TTC549 (cell line): ENCODE measurements around the gene IPO13.

Experiments used
- FAIRE-seq: peaks from 2 replicates; lab custom pipeline; 2012; peaks lifted over from hg19 to GRCh38; lab: Jason Lieb, UNC

IPO13 gene

DNA sequence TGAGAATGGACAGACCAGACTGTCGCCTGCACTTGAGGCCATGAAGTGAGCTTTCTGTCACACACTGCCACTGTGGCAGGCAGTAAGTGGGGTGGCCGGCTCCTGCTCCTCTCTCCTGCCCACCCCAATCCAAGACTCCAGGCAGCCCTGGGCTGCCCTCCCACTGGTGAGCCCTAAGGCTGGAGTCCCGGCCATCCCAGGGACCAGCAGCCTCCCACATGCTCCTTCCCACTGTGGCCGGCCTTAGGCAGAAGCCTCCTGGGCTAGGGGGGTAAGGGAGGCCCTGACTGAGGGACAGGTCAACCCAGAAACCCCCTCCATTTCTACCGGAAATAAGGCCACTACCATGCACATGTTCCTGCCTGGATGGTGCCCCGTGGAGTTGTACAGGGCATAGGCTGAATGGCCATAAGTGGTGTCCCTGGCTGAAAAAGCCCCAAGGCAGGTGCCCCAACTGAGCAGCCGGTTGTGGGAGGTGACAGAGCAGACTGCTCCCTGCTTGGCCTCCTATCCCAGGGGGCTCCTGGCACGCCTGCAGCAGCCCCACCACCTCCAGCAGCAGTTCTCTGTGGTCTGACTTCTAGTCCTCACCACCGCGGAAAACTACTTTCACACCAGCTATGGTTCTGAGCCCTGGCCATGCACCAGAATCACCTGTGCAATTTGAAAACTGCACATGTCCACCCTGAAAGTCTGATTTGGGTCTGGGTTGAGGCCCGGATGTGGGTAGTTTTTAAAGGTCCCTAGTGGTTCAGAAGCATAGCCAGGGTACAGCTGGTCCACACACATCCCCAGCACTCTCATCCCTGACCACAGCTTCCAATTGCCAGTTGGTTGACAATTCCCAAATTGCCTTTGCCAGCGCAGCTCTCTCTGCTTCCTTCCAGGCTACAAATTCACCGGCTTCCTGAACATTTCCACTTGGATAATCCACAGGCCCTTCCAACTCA is 14.8 kb upstream of the IPO13 start:
- no peak for FAIRE-seq

DNA sequence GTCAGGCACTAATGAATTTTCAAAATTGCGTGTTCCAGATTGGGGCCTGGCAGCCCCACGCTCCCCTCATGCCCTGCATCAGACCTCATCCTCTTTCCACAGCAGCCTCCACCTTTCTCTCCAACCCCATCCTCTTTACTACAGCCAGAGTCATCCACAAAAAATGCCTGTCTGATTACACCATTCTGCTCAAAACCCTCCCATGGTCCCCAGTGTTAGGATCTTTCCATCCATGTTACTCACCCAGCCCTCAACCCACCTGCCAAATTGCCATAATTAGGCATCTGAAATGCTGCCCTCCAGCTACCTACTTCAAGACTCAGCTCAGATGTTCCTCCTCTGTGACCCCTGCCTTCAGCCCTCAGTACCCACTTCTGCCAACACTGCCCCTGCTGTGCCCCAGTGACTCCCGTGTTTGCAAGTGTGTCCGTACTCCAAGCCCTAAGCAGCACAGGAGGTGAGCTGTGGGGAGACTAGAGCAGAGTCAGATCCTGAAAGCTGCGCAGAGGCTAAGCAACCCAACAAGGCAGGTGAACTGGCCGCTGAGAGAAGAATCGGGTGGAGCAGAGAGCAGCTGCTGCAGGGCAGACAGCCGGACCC is 13.9 kb upstream of the IPO13 start:
- FAIRE-seq, result no peak

DNA sequence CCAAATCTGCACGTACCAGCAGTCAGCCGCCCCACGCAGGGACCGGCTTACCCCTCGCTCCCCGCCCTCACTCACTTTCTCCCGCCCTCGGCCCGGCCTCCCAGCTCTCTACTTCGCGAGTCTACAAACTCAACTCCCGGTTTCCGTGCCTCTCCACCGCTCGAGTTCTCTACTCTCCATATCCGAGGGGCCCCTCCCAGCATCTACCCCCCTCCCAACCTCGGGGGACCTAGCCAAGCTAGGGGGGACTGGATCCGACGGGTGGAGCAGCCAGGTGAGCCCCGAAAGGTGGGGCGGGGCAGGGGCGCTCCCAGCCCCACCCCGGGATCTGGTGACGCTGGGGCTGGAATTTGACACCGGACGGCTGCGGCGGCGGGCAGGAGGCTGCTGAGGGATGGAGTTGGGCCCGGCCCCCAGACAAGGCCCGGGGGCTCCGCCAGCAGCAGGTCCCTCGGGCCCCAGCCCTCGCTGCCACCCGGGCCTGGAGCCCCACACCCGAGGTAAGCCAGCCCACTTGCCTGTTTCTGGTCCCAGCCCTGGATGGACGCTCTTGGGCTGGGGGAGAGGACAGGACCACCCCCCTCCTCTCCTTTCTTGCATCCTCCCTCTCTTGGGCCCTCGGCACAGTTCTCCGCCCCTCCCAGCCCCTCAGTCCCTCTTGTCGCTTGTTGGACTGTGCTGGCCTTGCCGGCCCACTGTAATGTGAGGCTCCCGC is 13.2 kb upstream of the IPO13 start, which contains the start of gene ARTN:
Gene ARTN, plus strand, starts transcription at position 416 of the 715 bp plus-strand sequence. CDS start 1,856 bp downstream, outside the sequence.
- no peak for FAIRE-seq

DNA sequence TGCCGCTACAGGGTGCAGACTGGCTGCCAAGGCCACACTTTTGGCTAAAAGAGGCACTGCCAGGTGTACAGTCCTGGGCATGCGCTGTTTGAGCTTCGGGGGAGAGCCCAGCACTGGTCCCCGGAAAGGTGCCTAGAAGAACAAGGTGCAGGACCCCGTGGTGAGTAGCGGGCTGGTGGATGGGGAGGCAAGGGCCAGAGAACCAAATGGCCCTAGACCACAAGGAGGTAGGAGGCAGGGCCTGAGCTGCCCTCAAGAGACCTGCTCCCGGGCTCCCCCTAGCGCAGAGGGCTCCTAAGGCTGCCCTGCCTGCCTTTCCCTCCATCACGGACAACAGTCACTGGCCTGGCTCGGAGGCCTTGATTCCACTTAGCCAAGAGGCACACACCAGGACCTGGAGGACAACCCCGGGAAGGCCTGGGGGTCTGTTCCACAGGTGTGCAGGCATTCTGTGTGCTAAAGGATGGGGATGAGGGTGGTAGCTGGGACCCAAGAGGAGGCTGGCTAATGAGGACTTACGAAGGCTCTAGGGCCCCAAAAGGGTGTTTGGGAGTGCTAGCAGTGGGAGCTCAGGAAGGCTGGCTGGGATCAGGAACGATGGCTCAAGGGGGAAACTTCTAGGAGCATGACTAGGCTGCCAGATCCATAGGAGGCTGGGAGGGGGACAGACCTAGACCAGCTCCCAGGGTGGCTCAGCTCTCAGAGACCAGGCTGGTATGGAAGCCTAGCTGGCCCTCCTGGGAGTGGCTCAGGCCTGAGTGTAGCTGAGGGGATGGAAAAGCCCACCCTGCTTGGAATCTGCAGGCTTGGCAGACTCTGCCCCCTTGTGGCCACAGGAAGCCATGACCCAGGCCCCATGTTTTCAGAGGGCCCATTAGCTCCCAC is 12.4 kb upstream of the IPO13 start:
- no peak for FAIRE-seq

DNA sequence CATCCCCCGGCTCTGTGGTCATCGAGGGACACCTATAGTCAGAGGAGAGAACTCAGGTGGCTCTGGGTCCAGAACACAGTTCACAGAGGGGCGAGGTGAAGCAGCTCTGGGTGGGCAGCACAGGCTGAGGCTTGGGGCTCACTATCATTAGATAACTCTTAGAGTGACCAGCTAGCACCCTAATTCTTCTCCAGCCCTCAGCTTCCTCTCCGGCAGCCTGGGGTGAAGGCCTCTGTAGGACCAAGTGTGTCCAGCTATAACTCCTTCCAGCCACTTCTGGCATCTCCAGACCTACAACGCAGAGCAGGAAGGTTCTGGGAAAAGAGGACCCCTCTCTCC is 11.8 kb upstream of the IPO13 start:
- FAIRE-seq, result no peak

DNA sequence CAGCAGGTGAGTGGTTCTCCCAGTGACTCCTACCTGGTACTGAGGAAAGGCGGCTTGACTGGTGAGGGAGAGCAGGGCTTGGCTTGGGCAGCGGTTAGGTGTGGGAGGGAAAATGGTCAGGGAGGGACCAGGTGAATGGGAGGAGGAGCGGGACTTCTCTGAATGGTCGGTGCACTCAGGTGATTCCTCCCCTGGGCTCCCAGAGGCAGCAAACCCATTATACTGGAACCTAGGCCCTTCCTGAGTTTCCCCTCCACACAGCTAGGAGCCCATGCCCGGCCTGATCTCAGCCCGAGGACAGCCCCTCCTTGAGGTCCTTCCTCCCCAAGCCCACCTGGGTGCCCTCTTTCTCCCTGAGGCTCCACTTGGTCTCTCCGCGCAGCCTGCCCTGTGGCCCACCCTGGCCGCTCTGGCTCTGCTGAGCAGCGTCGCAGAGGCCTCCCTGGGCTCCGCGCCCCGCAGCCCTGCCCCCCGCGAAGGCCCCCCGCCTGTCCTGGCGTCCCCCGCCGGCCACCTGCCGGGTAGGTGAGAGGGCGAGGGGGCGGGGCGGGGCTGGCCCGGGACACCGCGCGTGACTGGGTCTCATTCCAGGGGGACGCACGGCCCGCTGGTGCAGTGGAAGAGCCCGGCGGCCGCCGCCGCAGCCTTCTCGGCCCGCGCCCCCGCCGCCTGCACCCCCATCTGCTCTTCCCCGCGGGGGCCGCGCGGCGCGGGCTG is 10.9 kb upstream of the IPO13 start:
- FAIRE-seq, result no peak

DNA sequence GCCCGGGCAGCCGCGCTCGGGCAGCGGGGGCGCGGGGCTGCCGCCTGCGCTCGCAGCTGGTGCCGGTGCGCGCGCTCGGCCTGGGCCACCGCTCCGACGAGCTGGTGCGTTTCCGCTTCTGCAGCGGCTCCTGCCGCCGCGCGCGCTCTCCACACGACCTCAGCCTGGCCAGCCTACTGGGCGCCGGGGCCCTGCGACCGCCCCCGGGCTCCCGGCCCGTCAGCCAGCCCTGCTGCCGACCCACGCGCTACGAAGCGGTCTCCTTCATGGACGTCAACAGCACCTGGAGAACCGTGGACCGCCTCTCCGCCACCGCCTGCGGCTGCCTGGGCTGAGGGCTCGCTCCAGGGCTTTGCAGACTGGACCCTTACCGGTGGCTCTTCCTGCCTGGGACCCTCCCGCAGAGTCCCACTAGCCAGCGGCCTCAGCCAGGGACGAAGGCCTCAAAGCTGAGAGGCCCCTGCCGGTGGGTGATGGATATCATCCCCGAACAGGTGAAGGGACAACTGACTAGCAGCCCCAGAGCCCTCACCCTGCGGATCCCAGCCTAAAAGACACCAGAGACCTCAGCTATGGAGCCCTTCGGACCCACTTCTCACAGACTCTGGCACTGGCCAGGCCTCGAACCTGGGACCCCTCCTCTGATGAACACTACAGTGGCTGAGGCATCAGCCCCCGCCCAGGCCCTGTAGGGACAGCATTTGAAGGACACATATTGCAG is 10.2 kb upstream of the IPO13 start:
- FAIRE-seq, result no peak

DNA sequence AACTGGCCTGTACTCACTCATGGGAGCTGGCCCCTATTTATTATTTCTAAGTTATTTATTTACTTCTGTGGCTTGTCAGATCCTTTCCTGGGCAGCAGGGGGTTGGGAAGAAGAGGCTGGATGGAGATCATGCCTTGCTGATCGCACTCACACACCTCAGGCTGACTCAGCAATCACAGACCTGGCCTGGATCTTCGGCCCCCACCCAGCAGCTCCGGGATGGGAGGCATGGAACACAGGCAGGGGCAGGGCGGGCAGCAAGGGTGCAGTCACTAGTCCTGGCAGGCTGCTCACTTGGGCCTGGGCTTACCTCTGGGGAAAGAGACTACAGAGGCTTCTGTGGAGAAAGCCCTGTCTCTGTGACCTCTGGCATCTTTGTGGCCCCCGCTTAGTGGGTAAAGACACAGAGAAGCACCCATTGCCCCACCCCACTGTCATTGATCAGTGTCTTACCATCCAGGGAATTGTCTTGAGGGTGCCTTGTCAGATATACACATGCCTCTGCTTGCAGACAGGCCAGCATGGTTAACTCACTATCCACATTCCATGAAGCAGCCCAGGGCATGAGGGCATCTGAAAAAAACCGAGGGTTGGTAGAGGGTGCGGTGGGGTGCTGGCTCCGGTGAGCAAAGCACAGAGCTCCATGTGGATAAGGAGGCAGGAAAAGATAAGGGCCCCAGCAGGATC is 9.4 kb upstream of the IPO13 start:
- no peak for FAIRE-seq

DNA sequence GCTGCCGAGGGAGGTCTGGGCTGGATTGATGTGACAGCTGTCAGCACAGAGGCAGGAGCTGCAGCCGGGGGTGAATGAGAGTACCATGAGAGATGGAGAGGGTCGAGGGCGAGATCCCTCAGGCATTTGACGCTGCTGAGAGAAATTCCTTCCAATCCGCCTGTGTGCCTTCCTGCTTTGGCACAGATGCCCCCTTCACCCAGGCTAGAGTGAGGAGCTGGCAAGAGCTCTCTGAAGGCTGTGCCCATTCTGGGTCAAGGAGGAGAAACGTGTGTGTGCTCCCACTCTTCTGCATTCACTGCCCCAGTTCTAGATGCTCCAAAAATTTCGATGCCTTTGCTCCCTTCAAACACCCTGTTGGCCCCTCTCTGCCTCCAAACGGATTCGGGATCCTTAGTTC is 8.4 kb upstream of the IPO13 start:
- FAIRE-seq, result no peak

DNA sequence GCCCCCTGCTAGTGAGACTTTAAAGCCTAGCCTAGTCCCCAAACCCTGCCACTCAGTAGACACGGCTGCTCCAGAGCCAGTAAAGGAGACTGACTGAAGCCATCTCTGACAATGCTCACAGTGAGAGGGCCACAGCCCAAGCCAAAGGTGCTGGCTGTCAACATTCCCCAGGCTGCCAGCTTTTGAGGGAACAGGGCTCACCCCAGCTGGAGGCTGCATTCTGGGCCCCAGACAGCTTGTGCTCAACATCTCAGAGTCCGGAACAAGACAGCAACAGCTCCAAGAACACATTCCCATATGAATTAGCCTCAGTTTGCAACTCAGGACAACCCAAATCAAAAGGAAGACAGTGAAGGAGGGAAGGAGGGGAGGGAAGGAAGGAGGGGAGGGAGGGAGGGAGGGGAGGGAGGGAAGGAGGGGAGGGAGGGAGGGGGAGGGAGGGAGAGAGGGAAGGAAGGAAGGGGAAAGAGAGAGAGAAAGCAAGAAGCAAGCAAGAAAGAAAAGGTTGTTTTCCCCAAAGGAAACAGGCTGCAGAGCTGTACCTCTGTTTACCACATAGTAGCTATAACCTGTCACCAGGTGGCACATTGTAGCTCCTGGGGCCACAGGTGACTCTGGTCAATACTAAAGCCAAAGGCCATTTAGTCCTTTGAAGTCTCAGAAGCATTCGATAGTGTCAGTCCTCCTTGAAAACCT is 7.7 kb upstream of the IPO13 start:
- FAIRE-seq, result no peak

DNA sequence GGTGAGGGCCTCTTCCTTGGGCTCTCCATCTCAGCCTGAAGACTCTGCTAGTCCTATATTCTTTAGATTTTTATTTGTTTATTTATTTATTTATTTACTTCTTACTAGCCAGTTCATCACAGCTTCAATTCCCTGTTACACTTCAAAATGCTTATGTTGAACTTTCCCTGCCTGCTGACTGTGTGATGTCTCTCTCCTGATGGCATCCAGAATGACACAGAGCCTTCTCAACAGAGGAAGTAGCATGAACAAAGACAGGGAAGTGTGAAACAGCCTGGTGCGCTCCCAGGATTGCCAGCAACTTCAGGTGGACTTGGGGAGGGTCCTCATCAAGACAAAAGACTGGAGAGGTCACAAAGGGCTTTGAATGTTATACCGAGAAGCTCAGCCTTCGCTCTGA is 4.3 kb upstream of the IPO13 start:
- no peak for FAIRE-seq

DNA sequence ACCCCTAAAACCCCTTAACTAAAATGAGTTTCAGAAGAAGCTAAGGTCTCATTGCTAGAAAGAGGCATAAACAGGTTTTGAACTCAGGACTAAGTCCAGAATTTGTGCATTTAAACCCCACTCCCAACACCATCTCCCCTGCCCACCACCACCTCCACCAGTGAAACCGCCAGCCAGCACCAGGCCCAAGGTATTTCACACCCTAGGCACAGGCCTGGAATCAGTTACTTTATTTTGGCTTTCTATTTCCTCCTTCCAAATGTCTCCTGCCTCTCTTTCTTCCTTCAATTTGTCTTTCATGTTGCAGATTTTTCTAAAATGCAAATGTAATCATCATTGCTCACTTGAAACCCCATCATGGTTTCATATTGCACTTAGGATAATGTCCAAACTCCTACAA is 1.9 kb upstream of the IPO13 start:
- no peak for FAIRE-seq

DNA sequence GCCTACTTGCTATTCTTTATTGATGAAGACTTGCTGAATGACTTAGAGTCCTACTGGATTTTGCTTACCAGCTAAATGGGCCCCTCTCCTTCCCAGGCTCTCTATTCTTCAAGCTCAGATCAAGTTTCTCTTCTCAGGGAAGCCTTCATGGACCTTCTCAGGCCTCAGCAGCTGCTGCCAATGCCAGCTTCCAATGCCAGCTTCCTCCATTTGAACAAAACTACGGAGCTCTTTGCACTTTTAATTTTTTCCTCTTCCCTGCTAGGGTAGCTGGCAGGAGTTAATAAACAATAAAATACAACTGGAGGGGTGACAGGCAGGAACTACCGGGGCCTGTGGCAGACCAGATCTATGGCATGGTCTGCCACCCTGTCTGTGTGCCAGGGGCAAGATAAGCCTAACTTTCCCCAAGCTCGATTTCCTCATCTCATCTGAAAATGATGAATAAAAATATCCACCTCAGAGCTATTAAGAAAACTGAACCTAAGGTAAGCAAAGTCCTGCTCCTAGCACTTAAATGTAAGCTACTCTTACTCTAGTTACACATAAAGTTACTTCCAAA is 995 bp upstream of the IPO13 start:
- no peak for FAIRE-seq

DNA sequence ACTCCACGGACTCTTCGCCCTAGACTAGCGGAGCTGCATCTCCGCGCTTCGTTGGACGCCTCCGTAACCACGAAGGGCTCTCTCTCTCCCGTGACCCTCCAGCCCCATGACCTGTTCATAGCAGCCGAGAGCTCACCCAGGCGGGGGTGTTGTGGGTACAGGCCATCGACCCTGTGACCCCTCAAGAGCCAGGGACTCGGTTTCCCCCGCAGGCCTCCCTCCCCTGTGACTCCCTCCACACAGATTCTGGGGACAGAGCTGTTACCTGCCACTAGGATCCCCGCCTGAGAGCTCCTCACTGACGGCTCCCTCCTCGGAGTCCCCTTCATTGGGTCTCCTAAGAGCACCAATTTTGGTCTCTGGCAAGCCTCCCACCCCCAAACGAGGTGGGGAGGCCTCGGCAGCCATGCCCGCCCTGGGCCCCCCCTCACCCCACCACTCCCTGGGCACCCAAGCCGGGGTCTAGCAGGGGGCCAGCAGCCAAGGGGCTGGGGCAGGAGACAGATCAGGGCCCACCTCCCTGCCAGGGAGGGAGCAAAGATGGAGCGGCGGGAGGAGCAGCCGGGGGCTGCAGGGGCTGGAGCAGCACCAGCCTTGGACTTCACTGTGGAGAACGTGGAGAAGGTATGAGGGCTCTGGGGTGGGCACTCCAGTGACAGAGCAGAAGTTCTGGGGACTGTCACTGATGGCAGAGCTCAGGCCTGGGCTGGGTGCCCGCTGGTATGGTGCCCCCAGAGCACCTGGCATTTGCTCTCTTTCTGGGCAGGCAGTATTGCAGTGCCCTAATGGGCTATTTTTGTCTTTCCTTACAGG is 517 bp downstream of the IPO13 start:
- FAIRE-seq, result no peak

DNA sequence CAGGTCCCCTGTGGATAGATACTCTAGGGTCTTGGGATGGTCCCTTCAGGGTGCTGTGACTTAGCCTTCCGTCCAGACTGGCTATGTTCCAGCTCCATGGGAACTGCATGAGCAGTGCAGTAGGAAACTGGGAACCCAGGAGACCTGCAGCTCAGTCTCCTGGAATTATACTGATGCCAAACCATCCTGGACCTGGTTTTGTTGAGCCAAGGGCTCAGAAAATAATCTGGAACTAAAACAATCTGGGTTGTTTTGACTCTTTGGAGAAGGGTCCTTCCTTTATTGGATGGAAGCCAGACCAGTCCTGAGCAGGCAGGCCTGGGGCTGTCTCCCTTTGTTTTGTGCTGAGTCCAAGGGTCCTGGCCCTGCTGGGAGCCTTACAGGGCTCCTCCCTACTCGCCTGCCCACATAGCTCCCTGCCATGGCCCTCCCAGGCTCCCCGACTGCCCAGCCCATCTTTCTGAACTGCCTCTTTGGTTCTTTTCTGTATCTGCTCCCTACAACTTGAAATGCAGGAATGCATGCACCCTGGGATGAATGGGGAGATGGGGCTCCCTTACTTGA is 1.2 kb downstream of the IPO13 start:
- no peak for FAIRE-seq

DNA sequence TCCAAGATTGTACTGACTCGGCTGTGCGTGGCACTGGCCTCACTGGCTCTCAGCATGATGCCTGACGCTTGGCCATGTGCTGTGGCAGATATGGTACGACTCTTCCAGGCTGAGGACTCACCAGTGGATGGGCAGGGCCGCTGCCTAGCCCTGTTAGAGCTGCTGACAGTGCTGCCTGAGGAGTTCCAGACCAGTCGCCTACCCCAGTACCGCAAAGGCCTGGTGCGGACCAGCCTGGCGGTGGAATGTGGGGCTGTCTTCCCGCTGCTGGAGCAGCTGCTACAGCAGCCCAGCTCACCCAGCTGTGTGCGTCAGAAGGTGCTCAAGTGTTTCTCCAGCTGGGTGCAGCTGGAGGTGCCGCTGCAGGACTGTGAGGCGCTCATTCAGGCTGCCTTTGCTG is 2.9 kb downstream of the IPO13 start:
- no peak for FAIRE-seq

DNA sequence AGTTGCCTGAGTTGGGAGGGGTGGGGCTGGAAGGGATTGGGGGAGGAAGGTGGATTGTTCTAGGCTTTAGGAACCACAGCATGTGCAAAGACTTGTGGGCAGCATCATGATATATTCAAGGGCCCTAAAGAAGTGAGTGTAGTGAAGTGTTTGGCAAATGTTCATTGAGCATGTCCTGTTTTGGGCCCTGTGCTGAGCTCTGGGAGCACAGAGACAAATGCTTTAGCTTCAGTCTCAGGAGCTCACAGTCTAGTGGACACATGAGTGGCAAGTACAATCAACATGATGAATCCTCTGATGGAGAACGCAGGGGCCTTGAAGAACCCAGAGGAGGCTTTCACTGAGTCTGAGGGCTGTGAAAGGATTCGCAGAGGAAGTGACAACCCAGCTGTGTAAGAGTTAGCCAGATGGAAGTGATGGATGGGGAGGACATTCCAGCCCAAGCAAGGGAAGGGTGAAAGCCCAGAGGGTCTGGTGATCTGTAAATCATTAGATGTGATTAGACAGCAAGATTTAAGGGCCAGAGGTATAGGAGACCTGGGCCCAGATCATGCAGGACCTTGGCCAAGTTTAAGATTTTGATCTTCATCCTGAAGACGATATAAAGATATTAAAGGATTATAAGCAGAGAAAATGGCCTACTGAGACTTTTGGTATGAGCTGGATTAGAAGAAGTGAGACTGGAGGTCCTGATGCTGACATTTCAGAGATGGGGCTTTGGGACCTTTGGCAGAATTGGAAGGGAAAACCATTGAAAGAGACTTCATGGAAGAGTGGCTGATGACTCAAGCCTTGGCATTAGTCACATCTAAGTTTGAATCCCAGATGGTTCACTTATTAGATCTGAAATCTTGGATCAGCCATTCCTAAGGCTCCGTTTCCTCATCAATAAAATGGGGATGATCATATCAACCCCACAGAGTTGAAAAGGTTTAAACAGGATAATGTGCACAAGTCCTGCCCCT is 4.6 kb downstream of the IPO13 start:
- FAIRE-seq, result no peak
